Forelimb muscle (tissue), 1 donor: Measurements from ENCODE around the gene FAM237A. TPM values are rescaled to one million over a fixed set of nuclear protein-coding genes. Genes with fewer than 3 reads are reported as not detected.
A peak's percentile ranks its signal among the peaks of the same experiment; 100 is the strongest.

Experiments
- DNase-seq: peaks from one replicate; pipeline ENCODE4 v3.0.0-alpha.2; 2013; ENCODE audit warnings: low read depth
- polyA plus RNA-seq: library from polyadenylated mRNA; unstranded; fragments of 120-200 nt; gene quantifications from one replicate; pipeline ENCODE4 v1.2.1, GENCODE V29; 2013; ENCODE audit not compliant: insufficient read length

Gene FAM237A
- polyA plus RNA-seq: not detected

DNA sequence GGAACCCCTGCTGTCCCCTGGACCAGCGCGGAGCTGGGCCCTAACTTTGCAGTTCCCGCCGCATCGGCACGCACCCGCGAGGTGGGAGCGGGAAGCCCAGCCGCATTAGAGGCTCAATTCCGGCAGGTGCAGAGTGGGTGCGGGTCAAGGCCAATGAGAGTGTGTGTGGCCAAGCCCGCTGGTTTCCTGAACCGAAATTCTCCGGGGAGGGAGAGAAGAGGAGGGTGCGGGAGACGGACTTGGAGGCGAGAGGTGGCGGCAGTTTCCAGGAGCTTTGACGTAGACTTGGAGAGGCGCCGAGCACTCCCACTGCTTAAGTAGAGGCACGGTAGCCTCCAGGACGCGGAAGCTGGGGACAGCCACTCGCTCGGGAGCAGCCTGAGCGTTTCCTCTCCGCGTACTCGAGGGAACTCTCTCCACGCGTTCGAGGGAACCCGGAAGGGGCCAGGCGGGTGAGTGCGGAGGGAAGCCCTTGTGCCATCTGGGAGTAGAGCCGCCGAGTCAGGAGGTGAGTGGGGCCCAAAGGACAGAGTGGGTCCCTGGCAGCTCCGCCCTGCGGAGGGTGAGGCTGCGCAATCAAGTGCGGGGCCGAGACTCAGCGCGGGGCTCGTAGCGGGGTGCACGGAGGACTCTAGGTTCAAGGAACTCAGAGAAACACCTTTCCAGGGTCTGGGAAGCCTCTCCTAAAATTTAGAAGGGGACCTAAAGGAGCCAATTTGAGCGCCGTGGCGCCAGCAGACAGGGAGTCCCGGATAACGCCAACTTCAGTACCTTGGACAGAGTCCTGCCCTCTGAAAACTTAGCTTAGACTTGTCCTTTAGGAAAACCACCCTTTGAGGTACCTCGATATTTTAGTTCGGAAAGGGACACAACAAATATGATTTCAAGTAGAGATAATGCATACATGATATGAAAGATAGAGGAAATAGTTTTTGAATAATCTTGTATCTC lies at the start of gene FAM237A:
FAM237A (plus strand) TSS at position 413 of the 951 bp plus-strand sequence. CDS start 1,750 bp downstream, outside the sequence.
- DNase-seq: peak; percentile 64

DNA sequence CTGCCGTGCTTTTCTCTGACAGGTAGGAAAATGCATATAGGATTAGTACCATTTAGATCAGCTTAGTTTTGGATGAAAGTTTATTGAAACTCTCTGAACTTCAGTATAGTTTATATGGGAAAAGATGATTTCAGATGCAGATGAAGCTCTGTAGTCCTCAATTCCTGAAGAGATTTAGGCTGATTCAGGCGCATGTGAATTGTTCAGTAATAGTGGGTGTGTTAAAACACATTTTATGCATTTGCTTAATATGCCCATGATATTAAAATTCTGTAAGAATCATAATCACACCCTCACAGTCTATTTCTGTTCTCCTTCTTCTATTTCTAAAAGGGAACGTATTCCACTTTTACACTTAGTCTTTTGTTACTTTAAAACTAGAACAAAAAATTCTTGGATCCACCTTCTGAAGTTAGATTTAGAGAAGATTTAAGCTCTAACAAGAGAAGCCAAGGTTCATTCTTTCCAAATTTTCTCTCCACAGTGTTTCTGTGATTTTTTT lies 44.5 kb upstream of the FAM237A start:
- DNase-seq: no peak

DNA sequence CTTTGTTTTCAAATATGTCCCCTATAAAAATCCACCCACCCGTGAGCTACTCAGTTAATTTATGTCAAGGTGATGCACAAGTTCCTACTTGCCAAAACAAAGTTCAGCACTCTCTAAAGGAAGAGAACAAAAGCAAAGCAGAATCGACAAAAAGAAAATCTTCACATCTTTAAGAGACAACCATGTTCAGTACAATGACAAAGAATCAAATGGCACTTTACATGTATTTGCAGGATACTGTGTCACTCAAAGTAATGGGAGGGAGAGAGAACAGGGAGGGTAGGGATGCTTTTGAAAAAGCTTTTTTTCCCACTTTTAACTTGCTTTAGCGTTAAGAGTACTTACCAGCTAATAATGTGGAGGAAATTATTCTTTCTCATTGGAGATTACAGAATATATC lies 39.0 kb upstream of the FAM237A start:
- DNase-seq: no peak

DNA sequence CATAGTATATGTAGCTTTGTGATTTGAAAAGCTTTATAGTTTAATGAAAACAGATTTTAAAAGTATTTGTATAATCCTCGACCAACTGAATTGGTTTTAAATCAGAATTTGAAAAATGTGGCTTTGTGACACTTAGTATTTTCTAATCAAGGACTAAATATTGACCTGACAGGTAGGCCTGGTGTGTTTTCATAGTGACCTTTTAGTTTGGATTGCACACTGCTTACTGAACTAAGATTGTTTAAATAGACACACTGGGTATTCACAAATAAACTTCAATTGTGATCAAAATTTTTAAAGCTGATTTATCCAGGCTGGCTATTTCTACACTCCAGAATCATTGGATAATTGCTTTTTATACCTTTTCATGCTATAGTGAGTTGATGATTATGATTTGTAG lies 31.8 kb upstream of the FAM237A start:
- DNase-seq: no peak

DNA sequence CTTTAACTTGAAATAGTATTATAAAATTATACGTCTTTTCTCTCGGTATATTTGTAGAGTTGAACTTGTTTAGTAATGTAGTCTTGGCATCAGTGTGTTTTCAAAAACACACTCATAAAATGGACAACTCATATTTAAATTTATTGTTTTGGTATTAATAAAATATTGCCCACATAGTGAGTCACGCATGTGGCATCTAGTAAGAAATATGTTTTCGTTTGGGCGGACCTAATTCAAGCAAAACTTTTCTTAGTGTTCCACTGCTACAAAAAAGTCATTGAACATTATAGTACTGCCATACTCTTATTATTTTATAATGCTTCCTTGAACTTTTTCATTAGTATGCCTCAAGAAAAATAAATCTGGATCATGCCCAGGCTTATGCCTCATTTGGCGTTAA lies 31.1 kb upstream of the FAM237A start:
- DNase-seq: no peak

DNA sequence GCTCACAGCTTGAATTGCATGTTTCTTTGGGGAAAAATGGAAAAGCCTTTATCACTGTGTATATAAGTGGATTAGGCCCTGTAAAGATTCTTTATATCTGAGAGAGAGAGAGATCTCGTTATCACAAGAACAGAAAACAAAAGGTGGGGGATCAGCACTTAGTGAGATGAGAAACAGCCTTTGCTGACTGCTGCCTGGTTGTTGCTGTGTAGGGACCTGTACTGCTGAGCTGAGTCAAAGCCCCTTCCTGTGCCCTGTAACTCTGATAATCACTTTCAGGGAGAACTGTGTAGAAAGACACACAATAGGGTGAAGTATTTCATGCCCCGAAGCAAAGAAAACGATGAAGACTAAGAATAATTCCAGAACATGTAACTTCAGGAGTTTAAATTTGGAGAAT lies 30.6 kb upstream of the FAM237A start:
- DNase-seq: no peak

DNA sequence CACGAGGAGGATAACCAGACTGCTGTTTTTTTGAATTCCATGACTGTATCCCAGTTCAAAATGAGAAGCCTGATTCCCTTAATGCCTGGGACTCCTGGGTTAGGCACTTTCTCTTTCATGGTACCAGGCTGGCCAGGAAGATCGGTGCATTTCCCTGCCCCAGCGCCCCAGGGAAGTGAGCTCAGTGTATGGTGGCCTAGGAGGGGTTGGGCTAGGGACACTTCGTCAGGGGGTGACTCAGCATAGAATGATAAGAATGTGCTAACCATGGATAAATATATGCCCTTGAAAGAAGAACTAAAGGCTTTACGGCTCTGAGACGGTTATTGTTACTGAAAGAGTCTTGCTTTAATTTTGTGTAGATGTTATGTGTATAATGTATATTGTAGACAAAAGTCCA lies 27.5 kb upstream of the FAM237A start:
- DNase-seq: no peak

DNA sequence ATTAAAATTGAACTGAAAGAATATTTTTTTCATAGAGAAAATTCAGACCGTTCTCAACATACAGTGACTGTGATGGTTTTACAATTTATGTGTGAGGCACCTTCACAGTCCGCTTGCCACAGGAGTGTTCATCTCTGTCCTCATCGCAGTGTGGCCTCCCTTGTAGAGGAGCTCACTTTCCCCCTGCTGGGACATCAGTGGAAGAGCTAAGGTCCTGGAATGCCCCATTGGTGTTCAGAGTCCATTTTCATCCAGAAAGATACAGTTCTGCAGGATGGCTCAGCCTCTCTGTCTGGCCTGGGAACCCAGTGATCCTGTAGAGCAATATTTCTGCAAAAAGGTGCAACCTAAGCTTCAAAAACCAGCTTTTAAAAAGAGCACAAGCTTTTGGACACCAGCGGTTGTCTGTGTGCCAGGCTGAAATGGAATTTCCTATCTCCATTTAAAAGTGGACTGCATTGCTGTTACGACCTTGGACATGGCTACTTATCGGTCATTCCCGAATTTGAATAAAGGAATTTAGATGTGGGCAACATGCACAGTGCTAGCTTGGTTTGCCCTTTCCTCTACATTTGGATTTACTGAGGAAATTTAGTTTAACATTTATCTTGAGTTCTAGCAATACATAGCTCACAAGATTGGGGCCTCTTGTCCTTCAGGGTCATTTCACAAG lies 26.7 kb upstream of the FAM237A start:
- no peak for DNase-seq

DNA sequence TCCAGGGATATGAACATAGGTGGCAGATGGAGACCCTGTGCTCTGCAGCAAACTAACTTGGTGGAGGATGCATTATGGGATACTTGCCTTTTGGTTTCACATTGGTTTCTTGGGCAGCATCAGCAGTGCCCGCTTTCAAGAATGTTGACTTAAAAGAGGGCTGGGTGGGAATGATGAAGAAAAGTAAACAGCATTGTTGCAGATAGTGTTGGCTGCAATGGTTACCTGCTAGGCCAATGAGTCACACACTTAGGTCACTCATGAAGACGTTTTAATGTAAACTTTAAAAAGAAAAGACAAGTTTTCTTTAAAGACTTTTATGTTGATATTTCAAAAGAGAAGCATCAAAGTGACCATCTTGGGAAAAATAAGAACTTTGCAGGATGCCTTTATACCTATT lies 26.1 kb upstream of the FAM237A start:
- no peak for DNase-seq

DNA sequence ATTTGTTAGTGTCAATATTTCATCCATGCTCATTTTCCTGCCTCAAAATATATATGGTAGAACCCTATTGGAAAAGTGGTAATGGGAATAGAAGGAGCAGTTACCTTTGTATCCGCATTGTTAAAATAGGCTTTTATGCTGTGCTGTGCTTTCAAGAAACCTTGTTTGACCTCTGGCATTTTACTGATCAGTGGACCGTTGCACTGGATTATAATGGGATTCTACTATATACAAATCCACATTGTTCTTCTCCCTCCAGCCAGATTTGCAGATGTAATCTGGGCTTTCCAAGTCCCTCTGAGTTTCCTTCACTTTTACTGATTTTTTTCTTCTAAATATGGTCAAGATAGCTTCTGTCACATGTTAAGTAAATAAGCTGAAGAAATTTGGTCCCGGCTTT lies 23.3 kb upstream of the FAM237A start:
- no peak for DNase-seq

DNA sequence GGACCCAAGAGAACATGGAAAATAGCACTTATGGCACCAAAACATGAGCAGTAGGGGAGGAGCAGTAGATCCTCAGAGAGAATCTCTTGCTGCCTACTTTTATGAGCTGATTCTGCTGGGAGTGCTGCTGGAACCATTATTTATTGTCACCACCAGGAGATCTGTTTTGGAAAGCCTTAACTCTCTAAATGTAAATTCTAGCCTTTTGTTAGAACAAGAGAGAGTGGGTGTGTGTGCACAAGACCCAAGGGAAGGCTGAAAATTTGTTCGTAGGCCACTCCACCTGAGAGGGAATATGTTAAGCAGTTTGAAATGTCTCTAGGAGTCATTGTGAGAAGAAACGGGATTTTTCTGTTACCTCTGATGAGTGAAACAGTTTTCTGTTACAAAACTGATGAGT lies 16.2 kb upstream of the FAM237A start:
- DNase-seq: no peak

DNA sequence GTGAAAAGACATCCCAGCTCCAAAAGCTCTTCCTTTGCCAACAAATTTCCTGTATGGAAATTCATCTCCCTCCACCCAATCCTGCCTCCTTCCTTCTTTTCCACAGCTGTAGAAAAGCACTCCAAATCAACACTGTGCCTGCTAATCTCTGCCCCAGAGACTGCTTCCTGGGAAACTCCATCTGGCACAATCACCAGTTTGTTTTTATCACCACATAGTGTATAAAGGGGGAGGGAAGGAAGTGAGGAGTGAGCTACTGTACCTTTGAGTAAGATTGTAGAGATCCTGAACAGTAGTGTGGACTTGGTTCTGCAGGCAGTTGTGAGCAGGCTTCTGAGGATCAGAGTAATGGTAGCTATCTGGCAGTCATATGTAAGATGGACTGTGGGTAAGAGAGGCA lies 14.7 kb upstream of the FAM237A start:
- DNase-seq: no peak

DNA sequence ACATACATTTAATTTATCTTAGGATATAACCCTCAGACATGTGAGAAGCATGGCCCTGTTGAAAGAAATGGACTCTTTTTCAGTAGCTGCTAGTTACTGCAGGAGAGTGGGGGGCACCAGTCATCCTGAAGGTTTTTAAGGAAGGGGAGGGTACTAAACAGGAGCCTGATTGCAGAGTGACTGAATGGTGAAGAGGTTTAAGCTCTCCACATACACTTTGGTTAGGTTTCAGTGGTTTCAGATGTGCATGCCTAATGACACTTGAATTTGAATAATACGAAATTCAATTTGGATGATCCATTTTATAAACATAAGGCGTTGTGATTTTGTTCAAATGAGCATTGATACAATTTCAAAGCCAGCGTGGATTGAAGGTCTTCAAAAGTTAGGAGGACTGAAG lies 10.9 kb upstream of the FAM237A start:
- DNase-seq: no peak

DNA sequence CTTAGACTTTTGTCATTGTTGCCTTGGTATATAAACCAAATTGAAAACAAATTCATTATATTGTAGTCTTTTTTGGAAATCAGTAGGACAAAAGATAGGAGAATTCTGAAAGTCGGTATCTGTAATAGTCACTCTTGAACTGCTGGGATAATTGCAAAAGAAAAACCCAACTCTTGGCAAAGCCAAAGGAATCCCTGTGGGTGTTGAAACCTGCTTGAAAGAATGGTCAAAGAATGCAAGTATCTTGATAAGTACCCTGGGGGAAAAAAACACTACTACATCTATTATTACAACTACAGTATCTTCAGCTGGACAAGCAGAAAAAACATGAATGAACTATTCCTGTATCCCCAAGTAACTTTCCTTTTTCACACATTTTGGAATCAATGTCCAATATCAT lies 7.3 kb upstream of the FAM237A start:
- no peak for DNase-seq

DNA sequence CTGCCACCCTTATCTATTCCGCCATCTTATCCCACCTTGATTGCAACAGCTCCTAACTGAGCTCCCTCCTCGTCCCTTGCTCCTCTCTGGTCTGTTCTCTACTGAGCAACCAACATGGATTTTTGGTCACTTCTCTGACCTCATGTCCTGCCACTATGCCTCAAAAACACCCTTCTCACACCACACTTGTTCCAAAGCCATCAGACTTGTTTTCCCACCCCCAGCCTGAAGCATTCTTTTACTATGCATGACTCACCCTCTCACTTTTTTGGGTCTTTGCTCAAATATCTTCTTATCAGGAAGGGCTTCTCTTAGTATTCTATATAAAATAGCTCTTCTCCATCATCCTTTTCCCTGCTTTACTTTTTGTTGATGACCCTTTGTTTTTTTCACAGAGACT lies 2.7 kb upstream of the FAM237A start:
- no peak for DNase-seq

DNA sequence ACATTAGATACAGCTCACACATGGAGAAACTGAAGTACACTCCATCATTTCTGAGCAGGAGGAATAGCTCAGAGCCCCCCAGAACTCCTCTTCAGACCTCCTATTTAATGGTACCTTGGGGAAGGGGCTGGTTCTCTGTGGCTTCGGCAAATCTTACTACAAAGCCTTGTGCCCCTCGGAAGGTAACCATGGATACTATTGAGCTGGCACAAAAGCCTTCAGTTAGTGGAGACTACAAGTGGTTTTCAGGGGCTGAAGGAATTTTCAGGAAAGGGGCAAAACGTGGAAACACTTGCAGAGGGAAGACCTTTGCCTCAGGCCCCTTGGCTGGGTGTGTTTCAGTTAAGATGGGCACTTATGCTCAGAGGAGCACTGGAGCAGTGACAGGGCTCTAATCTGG lies 1.1 kb upstream of the FAM237A start:
- DNase-seq: no peak

DNA sequence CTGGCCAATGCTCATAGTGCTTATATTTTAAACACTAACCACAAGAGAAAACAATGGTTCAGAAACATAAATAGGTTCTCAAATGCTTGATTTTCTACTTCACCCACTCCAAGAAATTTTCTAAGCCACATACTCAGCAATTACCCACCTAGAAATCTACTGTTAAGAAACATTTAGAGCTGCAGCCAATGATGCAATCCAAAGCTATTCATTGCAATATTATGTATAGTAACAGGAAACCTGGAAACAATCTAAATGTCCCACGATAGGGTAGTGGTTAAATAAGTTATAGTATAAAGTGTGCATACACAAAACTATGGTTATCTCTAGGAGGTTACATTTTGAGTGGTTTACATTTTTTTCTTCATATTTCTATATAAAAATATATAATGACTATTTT lies 5.7 kb downstream of the FAM237A start:
- no peak for DNase-seq

DNA sequence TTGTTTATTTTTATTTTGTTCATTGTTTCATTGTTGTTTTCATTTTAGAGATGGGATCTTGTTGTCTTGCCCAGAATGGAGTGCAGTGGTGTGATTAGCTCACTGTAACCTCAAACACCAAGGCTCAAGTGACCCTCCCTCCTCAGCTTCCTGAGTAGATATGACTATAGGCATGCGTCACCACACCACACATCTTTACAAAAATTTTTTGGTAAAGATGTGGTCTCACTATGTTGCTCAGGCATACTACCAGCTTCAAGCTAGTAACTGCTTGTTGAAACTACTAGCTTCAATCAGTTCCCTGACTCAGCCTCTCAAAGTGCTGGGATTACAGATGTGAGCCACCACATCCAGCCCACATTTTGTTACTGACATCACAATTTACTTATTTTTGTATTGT lies 14.8 kb downstream of the FAM237A start:
- no peak for DNase-seq

DNA sequence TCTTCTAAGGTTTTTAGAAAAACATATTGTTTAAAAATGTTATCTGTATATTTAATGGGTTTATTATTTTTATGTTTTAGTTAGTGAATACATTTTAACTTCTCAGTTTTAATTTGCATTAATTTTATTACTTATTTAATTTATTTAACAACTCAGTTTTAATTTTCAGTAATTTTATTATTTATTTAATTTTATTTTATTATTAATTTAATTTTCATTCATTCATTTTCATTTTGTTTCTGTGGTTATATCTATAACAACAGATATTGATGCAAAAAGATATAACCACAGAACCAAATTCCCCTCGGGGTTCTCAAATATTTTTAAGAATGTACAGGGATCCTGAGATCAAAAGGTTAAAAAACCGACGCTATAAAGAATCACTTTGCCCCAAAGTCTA lies 23.0 kb downstream of the FAM237A start:
- DNase-seq: no peak

DNA sequence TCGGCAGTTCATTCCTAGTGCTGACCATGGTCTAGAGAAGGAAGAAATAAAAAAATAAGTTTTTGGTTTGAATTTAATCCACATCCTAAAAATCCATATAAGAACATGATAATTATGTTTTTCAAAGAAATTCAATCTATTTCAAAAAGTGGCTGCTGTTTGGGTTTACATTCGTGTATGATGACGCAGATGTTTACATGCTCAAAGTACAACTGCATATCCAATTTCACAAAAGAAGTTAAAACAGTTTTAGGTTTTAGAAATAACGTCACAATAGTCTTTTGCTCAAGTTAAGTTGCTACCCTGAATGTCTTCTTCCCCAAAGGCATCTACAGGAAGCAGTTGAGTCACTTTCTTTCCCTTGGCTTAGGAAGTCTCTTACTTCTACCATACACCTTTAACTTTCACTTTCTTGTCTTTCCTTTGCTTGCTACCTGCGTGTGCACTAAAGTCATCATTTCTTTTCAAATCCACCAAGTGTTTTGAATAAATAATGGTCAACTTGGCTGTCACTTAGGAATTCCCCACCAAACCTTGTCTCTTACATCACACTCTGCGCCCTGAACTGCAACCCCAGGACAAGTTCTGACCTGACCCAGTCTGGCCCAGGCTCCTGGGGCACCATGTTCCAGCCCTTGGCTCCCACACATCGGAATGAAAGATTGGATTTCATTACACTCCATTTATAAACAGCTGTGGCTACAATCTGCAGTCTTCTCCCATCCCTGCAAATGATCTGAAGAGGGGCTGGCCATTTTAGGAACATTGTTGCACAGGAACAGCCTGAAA lies 28.4 kb downstream of the FAM237A start:
- DNase-seq: no peak

DNA sequence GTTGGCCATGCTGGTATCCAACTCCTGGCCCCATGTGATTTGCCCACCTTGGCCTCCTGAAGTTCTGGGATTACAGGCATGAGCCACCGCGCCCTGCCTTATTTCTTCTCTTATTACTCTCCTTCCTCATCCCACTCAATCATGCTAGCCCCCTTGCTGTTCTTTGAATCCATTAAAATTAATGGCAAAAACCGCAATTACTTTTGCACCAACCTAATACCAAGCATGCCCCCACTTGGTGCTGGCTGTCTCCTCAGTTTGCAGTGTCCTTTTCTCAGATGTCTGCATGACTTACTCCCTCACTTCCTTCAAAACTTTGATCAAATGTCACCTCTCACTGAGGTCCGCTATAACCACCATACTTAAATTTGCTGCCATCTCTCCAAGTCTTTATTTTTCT lies 41.3 kb downstream of the FAM237A start:
- no peak for DNase-seq

DNA sequence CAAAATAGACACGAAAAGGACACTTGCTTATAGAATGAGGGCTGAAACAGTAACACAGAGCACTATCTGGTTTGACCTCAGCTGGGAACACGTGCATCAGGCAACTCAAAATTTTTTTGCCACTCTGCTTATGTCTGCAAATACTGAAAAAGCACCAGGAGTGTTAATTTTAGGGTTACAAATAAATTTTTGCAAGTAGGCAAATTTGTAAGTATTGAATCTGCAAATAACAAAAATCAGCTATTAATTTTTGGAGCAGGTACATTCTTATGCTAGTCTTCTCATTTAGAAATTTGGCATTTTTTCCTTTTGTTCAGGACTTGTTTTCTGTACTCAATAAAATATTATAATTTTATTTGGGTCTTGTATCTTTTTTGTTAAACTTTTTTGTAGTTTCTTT lies 46.2 kb downstream of the FAM237A start:
- no peak for DNase-seq
